ENCODE data around the gene IFT74. TPM values are rescaled to one million over a fixed set of nuclear protein-coding genes. Genes with fewer than 3 reads are reported as not detected.

The IFT74 gene
- total and polyA plus RNA-seq, 2 of the 13 experiments (the other 11 are each of a cell fraction or from before 2014, with no cell fraction given) = 4.2 to 12.3 TPM

DNA sequence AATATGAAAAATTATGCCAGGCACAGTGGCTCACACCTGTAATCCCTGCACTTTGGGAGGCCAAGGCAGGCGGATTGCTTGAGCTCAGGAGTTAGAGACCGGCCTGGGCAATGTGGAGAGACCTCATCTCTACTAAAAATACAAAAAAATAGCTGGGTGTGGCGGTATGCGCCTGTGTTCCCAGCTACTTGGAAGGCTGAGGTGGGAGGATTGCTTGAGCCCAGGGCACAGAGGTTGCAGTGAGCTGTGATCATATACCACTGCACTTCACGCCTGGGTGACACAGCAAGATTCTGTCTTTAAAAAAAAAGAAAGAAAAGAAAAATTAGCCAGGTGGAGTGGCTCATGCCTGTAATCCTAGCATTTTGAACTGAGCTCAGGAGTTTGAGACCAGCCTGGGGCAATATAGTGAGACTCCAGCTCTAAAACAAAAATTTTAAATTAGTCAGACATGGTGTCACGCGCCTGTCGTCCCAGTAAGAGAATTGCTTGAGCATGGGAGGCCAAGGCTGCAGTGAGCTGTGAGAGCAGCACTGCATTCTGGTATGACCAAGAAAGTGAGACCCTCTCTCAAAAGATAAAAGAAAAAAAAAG is 27.2 kb upstream of the IFT74 start:
- WGBS (ENCODE audit: low lambda C conversion rate) = 98% methylated on average over 8 of the region's 8 CpGs
- intact Hi-C loops (cut with micrococcal nuclease; ENCODE audit: unreplicated experiment) (no loop called here), in situ Hi-C loops (cut with HindIII; ENCODE audit: extremely low pct_ligation_motif_present, low pct_unique_long_range_greater_than_20kb) (no loop called here)
- H3K27me3 ChIP-seq (ENCODE audit: control insufficient read depth in 1 of 2, insufficient read depth in 2 of 2, low read length in 2 of 2) = no peaks in the 10 kb centered on the region
- BruUV-seq (replicated peaks) = no TSS peak
- H3K9ac ChIP-seq (ENCODE audit: insufficient read depth, low read depth, low read length) = no peak overlapping the region
- no peaks in the 10 kb centered on the region; the same call in 1 of the 2 replicates for H4K20me1 ChIP-seq (ENCODE audit: insufficient read depth, low read length)
- H3K36me3 ChIP-seq (replicated peaks in 1 of 2; ENCODE audit: control insufficient read depth in 1 of 2, insufficient read depth in 2 of 2, low read length in 2 of 2) = peaks cover 7 to 31% of the 10 kb centered on the region in 2 experiments
- H2AFZ ChIP-seq (ENCODE audit: low read length) = no peak overlapping the region
- ATAC-seq (no peak), FAIRE-seq (no peak), DNase-seq (ENCODE audit: low spot score) (no peak)
- POLR2A ChIA-PET = no interaction called here
- TF ChIP-seq ZNF816 (CRISPR knock-in tag; IDR thresholded peaks at IDR 0.05; ENCODE audit: borderline replicate concordance) (no peak), KLF13 (CRISPR knock-in tag; IDR thresholded peaks at IDR 0.05) (no peak), MAF1 (CRISPR knock-in tag; IDR thresholded peaks at IDR 0.05; ENCODE audit: borderline replicate concordance) (no peak), ZNF766 (CRISPR knock-in tag; IDR thresholded peaks at IDR 0.05; ENCODE audit: borderline replicate concordance) (no peak), PCBP2 (optimal IDR thresholded peaks at IDR 0.05; ENCODE audit: low read depth, low read length, poor library complexity, severe bottlenecking) (no peak), HCFC1 (IDR thresholded peaks at IDR 0.05; ENCODE audit: low read depth, low read length) (no peak), ZFP36L2 (CRISPR knock-in tag; IDR thresholded peaks at IDR 0.05) (no peak), ZMAT3 (CRISPR knock-in tag; conservative IDR thresholded peaks at IDR 0.05) (no peak), KDM3A (CRISPR knock-in tag; IDR thresholded peaks at IDR 0.05; ENCODE audit: low read depth) (no peak), TARDBP (CRISPR knock-in tag; IDR thresholded peaks at IDR 0.05) (no peak), FOSL2 (CRISPR knock-in tag; IDR thresholded peaks at IDR 0.05) (no peak), CREM (IDR thresholded peaks at IDR 0.05) (no peak), CREM (CRISPR knock-in tag; IDR thresholded peaks at IDR 0.05) (no peak), ZNF674 (CRISPR knock-in tag; IDR thresholded peaks at IDR 0.05; ENCODE audit: low read depth) (no peak), ZBTB42 (CRISPR knock-in tag; IDR thresholded peaks at IDR 0.05) (no peak), MIXL1 (CRISPR knock-in tag; IDR thresholded peaks at IDR 0.05) (no peak), SIN3B (IDR thresholded peaks at IDR 0.05; ENCODE audit: low read length) (no peak)
- TF ChIP-seq, protein P1, sequence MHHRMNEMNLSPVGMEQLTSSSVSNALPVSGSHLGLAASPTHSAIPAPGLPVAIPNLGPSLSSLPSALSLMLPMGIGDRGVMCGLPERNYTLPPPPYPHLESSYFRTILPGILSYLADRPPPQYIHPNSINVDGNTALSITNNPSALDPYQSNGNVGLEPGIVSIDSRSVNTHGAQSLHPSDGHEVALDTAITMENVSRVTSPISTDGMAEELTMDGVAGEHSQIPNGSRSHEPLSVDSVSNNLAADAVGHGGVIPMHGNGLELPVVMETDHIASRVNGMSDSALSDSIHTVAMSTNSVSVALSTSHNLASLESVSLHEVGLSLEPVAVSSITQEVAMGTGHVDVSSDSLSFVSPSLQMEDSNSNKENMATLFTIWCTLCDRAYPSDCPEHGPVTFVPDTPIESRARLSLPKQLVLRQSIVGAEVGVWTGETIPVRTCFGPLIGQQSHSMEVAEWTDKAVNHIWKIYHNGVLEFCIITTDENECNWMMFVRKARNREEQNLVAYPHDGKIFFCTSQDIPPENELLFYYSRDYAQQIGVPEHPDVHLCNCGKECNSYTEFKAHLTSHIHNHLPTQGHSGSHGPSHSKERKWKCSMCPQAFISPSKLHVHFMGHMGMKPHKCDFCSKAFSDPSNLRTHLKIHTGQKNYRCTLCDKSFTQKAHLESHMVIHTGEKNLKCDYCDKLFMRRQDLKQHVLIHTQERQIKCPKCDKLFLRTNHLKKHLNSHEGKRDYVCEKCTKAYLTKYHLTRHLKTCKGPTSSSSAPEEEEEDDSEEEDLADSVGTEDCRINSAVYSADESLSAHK (CRISPR knock-in tag; IDR thresholded peaks at IDR 0.05; ENCODE audit: borderline replicate concordance) = no peak
- TF ChIP-seq, protein P2, sequence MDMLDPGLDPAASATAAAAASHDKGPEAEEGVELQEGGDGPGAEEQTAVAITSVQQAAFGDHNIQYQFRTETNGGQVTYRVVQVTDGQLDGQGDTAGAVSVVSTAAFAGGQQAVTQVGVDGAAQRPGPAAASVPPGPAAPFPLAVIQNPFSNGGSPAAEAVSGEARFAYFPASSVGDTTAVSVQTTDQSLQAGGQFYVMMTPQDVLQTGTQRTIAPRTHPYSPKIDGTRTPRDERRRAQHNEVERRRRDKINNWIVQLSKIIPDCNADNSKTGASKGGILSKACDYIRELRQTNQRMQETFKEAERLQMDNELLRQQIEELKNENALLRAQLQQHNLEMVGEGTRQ (IDR thresholded peaks at IDR 0.05; ENCODE audit: low read depth, low read length) = no peak
- TF ChIP-seq, protein P2 (CRISPR knock-in tag; IDR thresholded peaks at IDR 0.05; ENCODE audit: borderline replicate concordance) = no peak
- TF ChIP-seq, protein P3, sequence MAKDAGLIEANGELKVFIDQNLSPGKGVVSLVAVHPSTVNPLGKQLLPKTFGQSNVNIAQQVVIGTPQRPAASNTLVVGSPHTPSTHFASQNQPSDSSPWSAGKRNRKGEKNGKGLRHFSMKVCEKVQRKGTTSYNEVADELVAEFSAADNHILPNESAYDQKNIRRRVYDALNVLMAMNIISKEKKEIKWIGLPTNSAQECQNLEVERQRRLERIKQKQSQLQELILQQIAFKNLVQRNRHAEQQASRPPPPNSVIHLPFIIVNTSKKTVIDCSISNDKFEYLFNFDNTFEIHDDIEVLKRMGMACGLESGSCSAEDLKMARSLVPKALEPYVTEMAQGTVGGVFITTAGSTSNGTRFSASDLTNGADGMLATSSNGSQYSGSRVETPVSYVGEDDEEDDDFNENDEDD (CRISPR knock-in tag; IDR thresholded peaks at IDR 0.05; ENCODE audit: borderline replicate concordance) = no peak
- no peaks in the 10 kb centered on the region for H3K9me3 ChIP-seq (ENCODE audit: low read length)
- H3K4me3 ChIP-seq (replicated peaks in 1 of 3; ENCODE audit: insufficient read depth in 1 of 3, low read depth in 2 of 3, low read length in 3 of 3) = no peak overlapping the region
- no peaks in the 10 kb centered on the region for H3K79me2 ChIP-seq (ENCODE audit: insufficient read depth, low read length)
- H3K27ac ChIP-seq (ENCODE audit: extremely low read length, insufficient read depth, low read length) = no peak overlapping the region
- no peaks in the 10 kb centered on the region for H3K4me1 ChIP-seq (ENCODE audit: insufficient read depth, low read length)
- no peak overlapping the region for H3K4me2 ChIP-seq (ENCODE audit: low read depth, low read length)
- CTCF ChIA-PET (ENCODE audit: low intra/inter-chr PET ratio, low total read pairs) = no interaction called here

All from HepG2 (cell line).